HK-2 (cell line): Measurements from ENCODE around the gene WDR43.
"Not testable (repeated sequence)": the region's sequence is repeated elsewhere in the genome, so short reads cannot be mapped to it uniquely, and the experiment has no call there.

Experiments
- DNase-seq: peaks from one replicate; pipeline ENCODE4 v3.0.0-alpha.2; 2018; ENCODE audit not compliant: unreplicated experiment

The WDR43 gene

GRCh38 chr2:28960401-28960800 is 65.9 kb downstream of the WDR43 start:
- DNase-seq: no peak

DNA sequence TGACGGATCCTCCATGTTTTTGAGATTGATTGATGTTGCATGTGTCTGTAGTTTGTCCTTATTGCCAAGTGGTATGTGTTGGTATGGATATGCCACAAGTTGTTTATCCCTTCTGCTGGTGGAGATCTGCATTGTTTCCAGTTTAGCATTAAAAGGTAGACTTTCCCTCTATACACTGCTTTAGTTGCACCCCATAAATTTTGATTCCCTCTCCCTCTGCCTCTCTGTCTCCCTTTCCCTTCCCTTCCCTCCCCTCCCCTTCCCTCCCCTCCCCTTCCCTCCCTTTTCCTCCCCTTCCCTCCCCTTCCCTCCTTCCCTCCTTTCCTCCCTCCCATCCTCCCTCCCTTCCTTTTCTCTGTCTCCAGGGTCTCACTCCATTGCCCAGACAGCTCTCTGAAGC is 68.0 kb downstream of the WDR43 start:
- DNase-seq: no peak

- no peak for DNase-seq
Measured at GRCh38 chr2:28970464-28971160, 76.1 kb downstream of the WDR43 start.

DNA sequence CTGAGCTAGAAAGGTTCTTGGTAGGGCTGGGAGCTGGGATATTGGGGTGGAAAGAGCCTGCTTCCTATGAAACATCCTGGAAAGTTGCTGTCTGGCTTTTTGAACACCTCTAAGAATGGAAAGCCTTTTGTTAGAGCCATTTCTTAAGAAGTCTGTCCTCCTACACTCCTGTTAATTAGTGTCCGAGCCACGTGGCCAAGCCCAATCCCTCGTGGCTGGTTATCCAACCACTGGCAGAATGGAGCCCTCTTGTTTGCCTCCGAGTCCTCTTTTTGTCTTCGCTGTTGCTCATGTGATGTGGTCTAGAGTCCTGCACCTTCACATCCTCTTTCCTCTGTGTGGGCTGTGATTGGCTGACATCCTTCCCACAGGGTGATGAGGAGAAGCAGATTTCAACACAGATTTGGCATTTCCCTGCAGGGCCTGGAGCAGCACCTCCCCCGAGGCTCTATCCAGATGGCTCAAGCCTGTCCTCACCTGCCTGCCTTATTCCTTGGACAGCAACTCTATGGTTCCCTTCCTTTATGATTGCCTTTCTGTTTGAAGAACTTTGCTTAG is 78.4 kb downstream of the WDR43 start:
- DNase-seq: no peak

- no peak for DNase-seq
Measured at GRCh38 chr2:28974252-28974651, 79.8 kb downstream of the WDR43 start.

GRCh38 chr2:28975671-28976070 is 81.2 kb downstream of the WDR43 start:
- DNase-seq: no peak

- peak; percentile 44 for DNase-seq
Measured at GRCh38 chr2:28976584-28976983, 82.1 kb downstream of the WDR43 start.

DNA sequence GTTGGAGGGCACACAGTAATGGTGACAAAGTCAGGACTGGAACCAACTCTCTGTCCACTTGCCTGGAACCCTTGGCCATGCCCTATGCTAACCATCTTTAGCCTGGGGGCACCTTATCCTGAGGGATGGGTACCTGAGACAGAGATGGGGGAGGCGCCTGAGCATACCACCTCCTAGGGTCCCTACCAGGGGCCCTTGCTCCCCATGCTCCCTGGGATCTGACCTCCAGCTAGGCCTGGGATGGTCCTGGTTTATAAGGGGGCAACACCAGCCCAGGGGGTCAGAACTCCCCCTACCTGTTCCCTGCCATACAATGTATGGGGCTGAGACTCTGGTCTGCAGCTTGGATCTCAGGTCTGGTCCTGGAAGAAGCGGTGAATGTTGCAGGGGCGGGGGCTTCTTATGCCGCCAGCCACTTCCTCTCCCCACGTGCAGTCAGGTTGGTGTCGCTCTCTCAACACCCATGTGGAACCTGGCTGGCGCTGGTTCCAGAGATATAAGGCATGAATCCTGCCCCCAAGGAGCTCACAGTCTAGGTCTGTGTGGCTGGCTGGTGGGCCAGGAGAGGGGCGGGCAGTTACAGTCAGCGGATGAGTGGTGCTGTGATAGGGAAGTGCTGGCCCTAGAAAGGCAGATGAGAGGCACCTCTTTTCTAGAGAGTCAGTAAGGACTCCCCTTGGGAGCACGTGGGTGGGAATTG is 82.9 kb downstream of the WDR43 start:
- DNase-seq: no peak

DNA sequence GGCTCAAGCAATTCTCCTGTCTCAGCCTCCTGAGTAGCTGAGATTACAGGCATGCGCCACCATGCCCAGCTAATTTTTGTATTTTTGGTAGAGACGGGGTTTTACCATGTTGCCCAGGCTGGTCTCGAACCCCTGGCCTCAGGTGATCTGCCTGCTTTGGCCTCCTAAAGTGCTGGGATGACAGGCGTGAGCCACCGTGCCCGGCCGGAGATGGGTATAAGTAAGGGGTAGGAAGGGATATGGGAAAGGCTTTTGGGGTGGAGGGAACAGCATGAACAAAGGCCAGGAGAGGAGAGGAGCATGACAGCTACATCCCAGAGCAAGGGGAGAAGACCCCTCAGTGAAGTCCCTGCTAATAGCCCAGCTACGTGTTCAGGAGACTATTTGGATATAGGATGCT is 83.5 kb downstream of the WDR43 start:
- DNase-seq: not testable (repeated sequence)

- DNase-seq: no peak
Measured at GRCh38 chr2:28978606-28979005, 84.1 kb downstream of the WDR43 start.

GRCh38 chr2:28979041-28979440 is 84.6 kb downstream of the WDR43 start:
- DNase-seq: peak; percentile 17

- DNase-seq: no peak
Measured at GRCh38 chr2:28979576-28980366, 85.3 kb downstream of the WDR43 start.

- DNase-seq: no peak
Measured at GRCh38 chr2:28980368-28981015, 86.0 kb downstream of the WDR43 start.

GRCh38 chr2:28981016-28981441 is 86.6 kb downstream of the WDR43 start, which contains the start of gene TOGARAM2:
TSS of gene TOGARAM2 (plus strand) at chr2:28981298. CDS start at chr2:28994835, 13,537 bp downstream.
- DNase-seq: no peak

DNA sequence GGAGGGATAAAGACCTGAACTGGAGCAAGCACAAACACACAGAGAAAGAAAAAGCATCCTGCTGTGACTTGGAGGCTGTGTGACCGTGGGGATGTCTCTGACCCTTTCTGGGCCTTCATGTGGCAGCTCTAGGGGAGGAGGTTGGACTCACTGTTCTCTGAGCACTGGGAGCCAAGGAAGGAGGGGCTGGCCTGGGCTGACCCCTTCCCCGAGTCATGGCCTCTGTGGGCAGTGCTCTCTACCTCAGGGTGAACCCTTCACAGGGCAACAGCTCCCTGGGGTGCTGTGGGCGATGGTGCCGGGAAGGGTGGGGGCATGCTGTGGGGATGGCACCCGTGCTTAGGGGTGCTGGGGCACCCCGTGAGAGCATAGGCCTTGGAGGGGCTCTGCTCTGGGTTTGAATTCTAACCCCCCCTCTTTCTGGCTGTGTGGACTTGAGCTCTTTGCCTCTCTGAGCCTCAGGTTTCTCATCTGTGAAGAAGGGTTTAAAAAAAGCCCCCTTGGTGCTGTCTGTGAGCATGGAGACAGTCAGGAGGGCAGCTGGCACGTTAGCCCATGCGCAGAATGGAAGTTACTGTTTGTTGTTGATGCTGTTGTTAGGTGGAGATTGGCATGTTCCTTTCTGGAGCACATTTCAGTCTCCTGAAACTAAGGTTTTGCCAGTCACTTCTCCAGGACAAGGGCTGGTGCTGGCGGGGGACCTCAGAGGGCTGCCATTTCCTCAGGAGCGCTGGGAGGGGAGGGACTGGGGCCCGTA is 87.3 kb downstream of the WDR43 start:
- DNase-seq: no peak

DNA sequence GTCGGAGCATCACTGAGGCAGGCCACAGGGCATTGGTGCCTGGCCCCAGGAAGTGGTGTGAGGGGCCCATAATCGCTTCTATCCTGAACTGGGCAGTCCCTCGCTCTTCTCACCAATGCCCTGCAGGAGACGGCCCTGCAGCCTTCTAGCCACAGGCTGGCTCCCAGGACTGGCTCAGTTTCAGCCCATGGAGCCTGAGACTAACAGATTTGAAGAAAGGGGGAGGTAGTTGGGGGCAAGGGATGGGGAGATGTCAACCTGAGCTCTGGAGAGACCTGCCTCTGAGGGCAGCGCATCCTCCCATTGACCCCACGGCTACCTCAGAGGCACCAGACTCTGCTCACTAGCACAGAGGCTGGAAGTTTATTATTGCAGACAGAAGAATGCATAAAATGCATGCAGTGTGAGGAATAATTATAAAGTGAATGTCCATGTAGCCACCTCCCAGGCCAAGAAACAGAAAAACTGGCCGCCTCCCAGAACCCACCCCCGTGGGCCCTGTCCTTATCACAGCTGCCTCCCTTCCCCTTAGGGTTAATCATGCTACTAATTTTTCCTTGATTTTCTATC is 88.0 kb downstream of the WDR43 start:
- no peak for DNase-seq

DNA sequence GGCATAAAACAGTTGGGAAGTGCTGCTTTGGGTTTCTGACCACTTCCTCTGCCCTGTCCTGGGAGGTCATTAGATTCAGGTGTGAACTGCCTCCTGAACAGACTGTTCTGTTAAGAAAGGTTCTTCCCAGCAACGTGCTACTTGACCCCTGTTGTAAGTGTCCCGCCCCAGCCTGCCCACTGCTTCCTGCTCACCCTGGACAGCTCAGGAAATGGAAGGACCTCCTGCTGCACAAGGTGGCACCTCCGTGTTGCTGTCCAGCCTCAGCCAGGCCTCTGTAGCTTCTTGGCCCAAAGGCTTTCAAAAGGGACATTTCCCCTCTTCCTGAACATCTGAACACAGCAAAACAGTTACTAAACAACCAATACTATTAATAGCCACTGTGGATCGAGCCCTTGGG is 92.0 kb downstream of the WDR43 start:
- DNase-seq: no peak

- DNase-seq: no peak
Measured at GRCh38 chr2:28989973-28990372, 95.5 kb downstream of the WDR43 start.

- DNase-seq: no peak
Measured at GRCh38 chr2:28990445-28990844, 96.0 kb downstream of the WDR43 start.

- no peak for DNase-seq
Measured at GRCh38 chr2:28991021-28991420, 96.6 kb downstream of the WDR43 start.

- no peak for DNase-seq
Measured at GRCh38 chr2:28991460-28991859, 97.0 kb downstream of the WDR43 start.
